Endothelial cell (in vitro differentiated cells): Measurements from ENCODE around the gene C17orf50. TPM values are rescaled to one million over a fixed set of nuclear protein-coding genes. Genes with fewer than 3 reads are reported as not detected.

Source experiments
- DNase-seq: peaks from one replicate; pipeline ENCODE4 v3.0.0; 2021; ENCODE audit warnings: low spot score
- H3K27ac Mint-ChIP-seq: one replicate; pipeline ENCODE4 v1.8.0; 2021; ENCODE audit warnings: mixed read lengths, inconsistent platforms; ENCODE audit not compliant: unreplicated experiment
- H3K27me3 Mint-ChIP-seq: one replicate; pipeline ENCODE4 v1.8.0; 2021; ENCODE audit warnings: mild to moderate bottlenecking, moderate library complexity, mixed read lengths, inconsistent platforms; ENCODE audit not compliant: unreplicated experiment
- H3K36me3 Mint-ChIP-seq: one replicate; pipeline ENCODE4 v1.8.0; 2021; ENCODE audit warnings: mild to moderate bottlenecking, low read depth, mixed read lengths, inconsistent platforms; ENCODE audit not compliant: unreplicated experiment
- H3K4me1 Mint-ChIP-seq: one replicate; pipeline ENCODE4 v1.8.0; 2021; ENCODE audit warnings: mild to moderate bottlenecking, mixed read lengths, inconsistent platforms; ENCODE audit not compliant: unreplicated experiment
- H3K4me3 Mint-ChIP-seq: one replicate; pipeline ENCODE4 v1.8.0; 2021; ENCODE audit warnings: mild to moderate bottlenecking, mixed read lengths, inconsistent platforms; ENCODE audit not compliant: unreplicated experiment
- H3K9me3 Mint-ChIP-seq: one replicate; pipeline ENCODE4 v1.8.0; 2021; ENCODE audit warnings: mixed read lengths, inconsistent platforms; ENCODE audit not compliant: unreplicated experiment
- CTCF ChIP-seq: fragments of 200-600 bp; sonication (generic); IDR thresholded peaks from one replicate; pipeline ENCODE4 v1.5.0; 2021; ENCODE audit warnings: antibody characterized with exemption; ENCODE audit not compliant: unreplicated experiment
- total RNA-seq: library from RNA; stranded (reverse); fragmentation: NEBNext Ultra II Directional; extraction: Animal tissue kit (Norgen Biotek cat#: 25700); gene quantifications from one replicate; pipeline ENCODE4 v1.2.1, GENCODE V29; 2021; ENCODE audit not compliant: unreplicated experiment

The C17orf50 gene
- total RNA-seq, 1 donor from 2014 or later: 0.90 TPM

DNA sequence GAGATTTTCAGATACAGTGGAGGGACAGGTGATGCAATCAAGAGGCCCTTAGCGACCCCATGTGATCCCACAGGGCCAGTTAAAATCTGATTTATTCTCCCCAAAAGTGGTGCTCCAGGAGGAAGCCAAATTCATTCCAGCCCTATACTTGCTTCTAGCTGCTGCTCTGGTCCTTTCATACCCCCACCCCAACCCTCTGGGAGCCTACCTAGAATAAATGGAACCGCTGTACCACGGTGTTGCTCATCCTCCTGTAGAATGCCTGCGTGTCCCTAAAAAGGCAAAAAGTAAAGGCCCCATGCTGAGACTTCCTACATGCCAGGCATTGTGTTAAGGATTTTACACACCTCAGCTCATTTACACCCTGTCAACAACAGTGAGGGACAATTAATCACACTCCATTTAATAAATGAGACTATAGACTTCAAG is 31.3 kb upstream of the C17orf50 start:
- no peak for TF ChIP-seq CTCF
- no peak overlapping the region for H3K27ac Mint-ChIP-seq
- H3K9me3 Mint-ChIP-seq: no peaks in the 10 kb centered on the region
- H3K27me3 Mint-ChIP-seq: peaks cover 10% of the 10 kb centered on the region
- H3K4me1 Mint-ChIP-seq: peaks cover 9% of the 10 kb centered on the region
- no peak for DNase-seq
- no peak overlapping the region for H3K4me3 Mint-ChIP-seq
- H3K36me3 Mint-ChIP-seq: peaks cover 14% of the 10 kb centered on the region

DNA sequence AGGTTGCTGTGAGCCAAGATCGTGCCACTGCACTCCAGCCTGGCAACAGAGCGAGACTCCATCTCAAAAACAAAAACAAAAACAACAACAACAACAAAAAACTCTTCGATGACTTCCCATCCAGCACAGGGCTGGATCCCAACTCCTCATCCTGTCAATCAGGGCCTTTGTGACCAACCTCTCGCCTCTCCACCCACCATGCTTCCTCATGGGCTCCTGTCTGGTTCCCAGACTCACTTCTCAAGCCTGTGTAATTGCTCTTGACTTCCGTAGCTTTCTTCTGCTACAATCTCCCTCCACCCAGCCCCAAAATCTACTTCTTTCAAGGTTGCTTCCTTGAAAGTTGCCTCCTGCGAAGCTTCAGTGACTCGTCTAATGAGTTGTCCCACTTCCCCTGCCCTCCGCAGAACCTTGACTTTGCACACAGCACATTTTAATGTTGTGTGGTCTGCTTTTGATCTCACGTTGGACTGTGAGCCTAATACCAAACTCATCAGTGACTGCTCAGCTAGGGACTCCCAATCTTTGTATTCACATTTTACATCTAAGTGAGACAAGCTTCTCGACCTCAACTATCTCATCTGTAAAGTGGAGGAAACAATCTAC is 30.2 kb upstream of the C17orf50 start:
- H3K4me3 Mint-ChIP-seq: peak overlapping the region; percentile 82
- TF ChIP-seq CTCF: no peak
- H3K27me3 Mint-ChIP-seq: peaks cover 11% of the 10 kb centered on the region
- H3K9me3 Mint-ChIP-seq: no peaks in the 10 kb centered on the region
- peaks cover 9% of the 10 kb centered on the region for H3K4me1 Mint-ChIP-seq
- no peak overlapping the region for H3K27ac Mint-ChIP-seq
- H3K36me3 Mint-ChIP-seq: peaks cover 13% of the 10 kb centered on the region
- no peak for DNase-seq

- peak; percentile 59 for DNase-seq
- no peak for TF ChIP-seq CTCF
- H3K27me3 Mint-ChIP-seq: peaks cover 11% of the 10 kb centered on the region
- H3K4me1 Mint-ChIP-seq: peaks cover 9% of the 10 kb centered on the region
- H3K4me3 Mint-ChIP-seq: peak within 1 kb of the TSS; percentile 87
- H3K9me3 Mint-ChIP-seq: no peaks in the 10 kb centered on the region
- peaks cover 9% of the 10 kb centered on the region for H3K36me3 Mint-ChIP-seq
- no peak within 1 kb of the TSS for H3K27ac Mint-ChIP-seq
Observed at GRCh38 chr17:35731239-35731916, 29.3 kb upstream of the C17orf50 start, which contains the start of gene RASL10B. Gene RASL10B, plus strand, starts transcription at chr17:35731639. Its CDS starts 3,546 bp downstream, at chr17:35735185.

DNA sequence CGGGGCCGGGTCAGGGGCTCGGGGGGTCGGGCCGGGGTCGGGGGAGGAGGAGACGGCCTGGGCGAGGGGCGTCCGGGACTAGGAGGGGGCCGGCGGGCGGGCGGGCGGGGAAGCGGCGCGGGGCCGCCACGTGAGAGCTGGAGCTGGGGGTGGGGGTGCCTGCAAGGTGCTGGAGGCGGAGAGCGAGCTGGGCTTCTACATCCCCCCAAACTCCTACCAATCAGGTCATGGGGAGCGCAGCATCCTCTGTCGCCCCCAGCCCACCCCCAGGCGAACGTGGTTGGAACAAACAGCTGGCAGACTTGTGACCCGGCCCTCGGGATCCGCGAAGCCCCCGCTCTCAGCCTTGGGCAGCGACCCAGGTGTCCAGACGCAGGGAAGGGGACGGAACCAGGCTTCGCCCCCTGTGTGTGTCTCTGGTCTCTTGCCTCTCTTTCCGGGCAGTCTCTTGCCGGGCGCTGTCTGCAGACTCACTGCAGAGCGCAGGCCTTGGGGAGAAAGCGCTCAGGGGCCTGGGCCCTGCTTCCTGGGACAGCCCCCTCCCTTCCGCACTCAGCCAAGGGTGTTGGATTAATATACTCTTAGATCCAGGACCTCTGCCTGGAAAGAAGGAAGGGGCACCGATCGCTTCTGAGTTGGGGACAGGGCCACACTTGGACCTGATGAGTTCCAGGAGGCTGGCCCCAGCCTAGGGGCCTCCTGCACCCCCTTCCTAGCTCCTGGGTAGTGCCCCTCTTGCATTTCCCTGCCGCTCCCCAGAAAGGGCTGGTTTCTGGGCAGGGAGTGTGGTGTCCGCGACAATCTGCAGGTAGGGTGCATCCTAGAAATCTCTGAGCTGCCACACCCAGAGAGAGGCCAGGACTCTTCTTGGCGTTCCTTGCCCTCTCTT is 28.5 kb upstream of the C17orf50 start:
- Mint-ChIP-seq H3K4me3 (peak overlapping the region; percentile 87), H3K27ac (no peak overlapping the region)
- DNase-seq: no peak

More for the DNA sequence above, 28.5 kb upstream of the C17orf50 start:
- H3K9me3 Mint-ChIP-seq: no peaks in the 10 kb centered on the region
- H3K4me1 Mint-ChIP-seq: peaks cover 9% of the 10 kb centered on the region
- H3K36me3 Mint-ChIP-seq: peaks cover 9% of the 10 kb centered on the region
- H3K27me3 Mint-ChIP-seq: peaks cover 12% of the 10 kb centered on the region
- no peak for TF ChIP-seq CTCF
